ENCODE results near the gene OR8B12.
"Not testable (repeated sequence)": the region's sequence is repeated elsewhere in the genome, so short reads cannot be mapped to it uniquely, and the experiment has no call there.

DNA sequence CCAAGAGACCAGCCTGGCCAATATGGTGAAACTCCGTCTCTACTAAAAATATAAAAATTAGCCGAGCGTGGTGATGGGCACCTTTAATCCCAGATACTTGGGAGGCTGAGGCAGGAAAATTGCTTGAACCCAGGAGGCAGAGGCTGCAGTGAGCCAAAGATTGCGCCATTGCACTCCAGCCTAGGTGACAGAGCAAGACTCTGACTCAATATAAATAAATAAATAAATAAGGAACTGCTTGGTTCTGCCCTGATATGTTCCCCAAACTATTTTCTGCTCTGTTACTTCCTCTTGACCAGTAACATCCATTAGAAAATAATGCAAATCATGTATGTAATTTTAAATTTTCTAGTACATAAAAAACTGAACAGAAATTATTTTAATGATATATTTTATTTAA, 28.8 kb downstream of the OR8B12 start:
- TF ChIP-seq ATF3 (IDR thresholded peaks at IDR 0.05; ENCODE audit: borderline replicate concordance, extremely low read depth, low read depth, low read length); EZH2 (IDR thresholded peaks at IDR 0.05; ENCODE audit: borderline replicate concordance, control insufficient read depth, low read depth, low read length); CTCF (IDR thresholded peaks at IDR 0.05 in 2 of 3, conservative IDR thresholded peaks at IDR 0.05 in 1 of 3; ENCODE audit: control insufficient read depth in 2 of 3, extremely low read depth in 1 of 3, insufficient read depth in 1 of 3, low read depth in 3 of 3, low read length in 3 of 3); RB1 (IDR thresholded peaks at IDR 0.05; ENCODE audit: borderline replicate concordance); SREBF2 (IDR thresholded peaks at IDR 0.05; ENCODE audit: low read length); TAF1 (IDR thresholded peaks at IDR 0.05; ENCODE audit: borderline replicate concordance, low read depth, low read length); ZNF384 (IDR thresholded peaks at IDR 0.05; ENCODE audit: borderline replicate concordance, low read depth, low read length); MYC (IDR thresholded peaks at IDR 0.05; ENCODE audit: insufficient read depth, insufficient read length, insufficient replicate concordance, low read length, severe bottlenecking): not testable (repeated sequence)

Data from GM12878 (cell line).